OCI-LY1 (cell line): ENCODE results near the gene SV2B.

ENCODE experiments used
- H2AFZ ChIP-seq: fragments of 200-600 bp; sonication (generic), shearing (Covaris generic); 2 replicates; pipeline ENCODE4 v1.6.0; 2014; ENCODE audit warnings: antibody characterized with exemption, mild to moderate bottlenecking, low read length
- H3F3A ChIP-seq: fragments of 200-600 bp; sonication (generic), shearing (Covaris generic); 2 replicates; pipeline ENCODE4 v1.6.0; 2014; ENCODE audit warnings: mild to moderate bottlenecking, antibody characterized with exemption, low read length, moderate library complexity; ENCODE audit not compliant: insufficient read depth
- H3K27ac ChIP-seq: fragments of 200-600 bp; sonication (generic); 2 replicates; pipeline ENCODE4 v1.5.1; 2014; ENCODE audit warnings: low read length, mixed run types, mild to moderate bottlenecking, low read depth; ENCODE audit not compliant: poor library complexity, severe bottlenecking
- H3K27me3 ChIP-seq: fragments of 200-600 bp; sonication (generic); 2 replicates; pipeline ENCODE4 v1.6.0; 2014; ENCODE audit warnings: antibody characterized with exemption, mild to moderate bottlenecking, low read length, moderate library complexity; ENCODE audit not compliant: insufficient read depth
- H3K36me3 ChIP-seq: fragments of 200-600 bp; sonication (generic); 2 replicates; pipeline ENCODE4 v1.6.1; 2014; ENCODE audit warnings: mild to moderate bottlenecking, antibody characterized with exemption, low read length, moderate library complexity, mixed read lengths; ENCODE audit not compliant: insufficient read depth
- H3K4me1 ChIP-seq: fragments of 200-600 bp; sonication (generic); 2 replicates; pipeline ENCODE4 v1.5.1; 2014; ENCODE audit warnings: mild to moderate bottlenecking, low read length, moderate library complexity; ENCODE audit not compliant: insufficient read depth, severe bottlenecking
- H3K4me2 ChIP-seq: fragments of 200-600 bp; sonication (generic), shearing (Covaris generic); 2 replicates; pipeline ENCODE4 v1.6.1; 2014; ENCODE audit warnings: low read length
- H3K4me3 ChIP-seq: fragments of 200-600 bp; sonication (generic); 2 replicates; pipeline ENCODE4 v1.5.1; 2014; ENCODE audit warnings: low read length, low read depth, mild to moderate bottlenecking, mixed read lengths; ENCODE audit not compliant: poor library complexity, severe bottlenecking
- H3K79me2 ChIP-seq: fragments of 200-600 bp; shearing (Covaris generic); 2 replicates; pipeline ENCODE4 v1.6.1; 2016; ENCODE audit warnings: mixed run types, low read length, mixed read lengths; ENCODE audit not compliant: insufficient read depth
- H3K9ac ChIP-seq: fragments of 200-600 bp; sonication (generic), shearing (Covaris generic); 2 replicates; pipeline ENCODE4 v1.6.1; 2014; ENCODE audit warnings: mild to moderate bottlenecking, low read length, mixed read lengths
- H3K9me2 ChIP-seq: fragments of 200-600 bp; sonication (generic), shearing (Covaris generic); 2 replicates; pipeline ENCODE4 v1.6.1; 2014; ENCODE audit warnings: low read depth, mild to moderate bottlenecking, low read length, mixed read lengths
- H3K9me3 ChIP-seq: fragments of 200-600 bp; shearing (Covaris generic); 2 replicates; pipeline ENCODE4 v1.6.1; 2014; ENCODE audit warnings: low read length, mixed read lengths
- H4K20me1 ChIP-seq: fragments of 200-600 bp; sonication (generic), shearing (Covaris generic); 2 replicates; pipeline ENCODE4 v1.6.0; 2016; ENCODE audit warnings: mild to moderate bottlenecking, low read length; ENCODE audit not compliant: insufficient read depth
- CTCF ChIP-seq: fragments of 200-600 bp; sonication (generic), shearing (Covaris generic); IDR thresholded peaks from 2 replicates; pipeline ENCODE4 v1.5.1; 2017; ENCODE audit warnings: mild to moderate bottlenecking, antibody characterized with exemption, low read length, moderate library complexity, mixed read lengths
- EZH2 ChIP-seq: fragments of 200-600 bp; sonication (generic), shearing (Covaris generic); IDR thresholded peaks from 2 replicates; pipeline ENCODE4 v1.8.0; 2017; ENCODE audit warnings: borderline replicate concordance, mixed run types, mild to moderate bottlenecking, antibody characterized with exemption, low read length, moderate library complexity, mixed read lengths

The SV2B gene

DNA sequence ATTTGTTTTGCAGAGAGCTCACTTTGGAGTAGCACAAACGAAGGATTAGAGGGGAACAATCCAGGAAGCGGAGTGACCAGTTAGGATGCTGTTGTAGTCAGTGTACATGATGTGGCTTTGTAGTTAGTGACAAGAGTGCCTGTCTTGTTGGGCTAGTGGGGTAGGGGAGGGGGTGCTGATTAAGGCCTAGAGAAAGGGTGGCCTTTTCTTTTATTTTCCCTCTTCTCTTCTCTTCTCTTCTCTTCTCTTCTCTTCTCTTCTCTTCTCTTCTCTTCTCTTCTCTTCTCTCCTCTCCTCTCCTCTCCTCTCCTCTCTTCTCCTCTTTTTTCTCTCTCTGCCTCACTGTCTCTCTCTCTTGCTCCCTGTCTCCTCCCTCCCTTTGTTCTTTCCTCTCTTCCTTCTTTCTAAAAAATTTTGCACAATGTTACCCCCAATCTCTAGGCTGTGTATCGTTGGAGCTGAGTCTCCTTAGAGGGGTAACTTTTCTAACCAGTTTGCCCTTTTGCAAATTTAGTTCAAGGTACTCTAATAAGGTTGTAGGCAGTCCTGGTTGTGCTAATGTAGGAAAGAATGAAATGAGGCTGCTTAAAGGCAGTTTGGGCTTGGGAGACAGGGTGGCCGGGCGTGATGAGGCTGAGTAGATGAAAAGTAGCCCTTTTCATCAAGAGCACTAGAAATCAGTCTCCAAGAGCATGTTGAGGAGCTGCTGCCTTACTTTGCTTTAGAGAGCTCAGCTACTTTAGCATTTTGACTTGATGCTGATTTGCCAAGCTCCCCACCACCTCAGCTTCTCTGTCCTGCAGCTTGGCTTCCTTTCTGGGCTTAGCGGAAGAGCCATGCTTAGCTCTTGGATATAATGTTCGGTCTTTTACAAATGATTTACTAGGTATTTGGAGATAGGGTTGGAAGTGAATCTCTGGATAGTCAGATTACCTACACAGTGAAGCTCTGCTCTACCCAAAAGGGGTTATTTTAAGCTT, 58.6 kb downstream of the SV2B start:
- Histone ChIP-seq H3K9me2 (no peaks in the 10 kb centered on the region), H3K79me2 (no peaks in the 10 kb centered on the region), H3K4me2 (no peak overlapping the region), H3K27ac (no peak overlapping the region), H3K4me3 (no peak overlapping the region), H3F3A (no peaks in the 10 kb centered on the region), H3K9ac (no peak overlapping the region), H2AFZ (no peak overlapping the region), H3K4me1 (no peaks in the 10 kb centered on the region), H3K27me3 (no peaks in the 10 kb centered on the region), H3K36me3 (no peaks in the 10 kb centered on the region), H3K9me3 (no peaks in the 10 kb centered on the region), H4K20me1 (no peaks in the 10 kb centered on the region)
- TF ChIP-seq CTCF (no peak), EZH2 (no peak)

DNA sequence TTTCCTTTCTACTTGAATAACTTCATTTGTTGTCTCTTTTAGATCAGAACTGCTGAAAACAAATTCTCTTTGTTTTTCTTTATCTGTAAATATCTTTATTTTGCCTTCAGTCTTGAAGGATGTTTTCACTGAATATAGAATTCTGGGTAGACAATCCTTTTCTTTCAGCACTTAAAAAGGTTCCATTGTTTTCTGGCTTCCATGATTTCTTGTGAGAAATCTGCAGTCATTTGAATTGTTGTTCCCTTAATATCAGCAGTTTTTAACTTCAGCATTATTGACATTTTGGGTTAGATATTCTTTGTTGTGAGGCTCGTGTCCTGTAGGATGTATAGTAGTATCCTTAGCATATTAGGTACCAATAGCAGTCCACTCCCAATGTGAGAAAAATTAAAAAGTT, 65.8 kb downstream of the SV2B start:
- Histone ChIP-seq H3K4me2 (no peak overlapping the region), H2AFZ (no peak overlapping the region), H3K79me2 (no peaks in the 10 kb centered on the region), H3K27me3 (no peaks in the 10 kb centered on the region), H3K4me3 (no peak overlapping the region), H3K9ac (no peak overlapping the region), H3K36me3 (no peaks in the 10 kb centered on the region), H3F3A (no peaks in the 10 kb centered on the region), H3K27ac (no peak overlapping the region), H3K4me1 (no peaks in the 10 kb centered on the region), H3K9me2 (no peaks in the 10 kb centered on the region), H3K9me3 (peaks cover 7% of the 10 kb centered on the region), H4K20me1 (no peaks in the 10 kb centered on the region)
- TF ChIP-seq CTCF = no peak
- TF ChIP-seq EZH2 = no peak

DNA sequence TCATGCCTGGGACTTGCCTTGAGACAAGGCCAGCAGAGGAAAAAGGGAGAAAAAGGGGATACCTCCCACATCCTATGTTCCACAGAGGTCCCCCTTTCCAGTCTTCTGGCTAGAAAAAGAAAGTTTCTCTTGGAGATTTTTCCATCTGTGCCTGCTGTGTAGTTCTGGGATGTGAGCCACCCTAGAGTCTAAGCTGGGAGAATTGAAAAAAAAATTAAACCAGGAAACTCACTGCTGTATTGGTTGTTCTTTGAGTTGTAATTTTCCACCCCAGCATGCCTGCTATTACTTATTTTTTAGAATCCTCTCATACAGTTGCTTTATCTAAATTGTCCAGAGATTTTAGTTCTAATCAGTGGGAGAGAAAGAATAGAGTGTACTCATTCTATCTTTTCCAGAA, 68.4 kb downstream of the SV2B start:
- no peaks in the 10 kb centered on the region for H3K79me2 ChIP-seq

More for the DNA sequence above, 68.4 kb downstream of the SV2B start:
- Histone ChIP-seq H3K9me2 (no peaks in the 10 kb centered on the region), H2AFZ (no peak overlapping the region), H3K27me3 (no peaks in the 10 kb centered on the region), H3K27ac (no peak overlapping the region), H3K4me2 (no peak overlapping the region), H4K20me1 (no peaks in the 10 kb centered on the region), H3K4me1 (no peaks in the 10 kb centered on the region), H3K9me3 (peaks cover 7% of the 10 kb centered on the region), H3K36me3 (no peaks in the 10 kb centered on the region), H3K9ac (no peak overlapping the region), H3F3A (no peaks in the 10 kb centered on the region), H3K4me3 (no peak overlapping the region)
- TF ChIP-seq CTCF (no peak), EZH2 (no peak)
